Stimulated activated CD4-positive, alpha-beta T cell treated with anti-CD3 and anti-CD28 coated beads, Interleukin-4, amount 100 ng/mL, for 48 hours (primary cell): ENCODE results near the gene TMEM156.
"Not testable (repeated sequence)": the region's sequence is repeated elsewhere in the genome, so short reads cannot be mapped to it uniquely, and the experiment has no call there.

Experiments
- DNase-seq, 2 donors: peaks; one replicate each; pipeline ENCODE4 v3.0.0-alpha.2; 2020; ENCODE audit warnings: low read depth in 2 of 2

The TMEM156 gene

DNA sequence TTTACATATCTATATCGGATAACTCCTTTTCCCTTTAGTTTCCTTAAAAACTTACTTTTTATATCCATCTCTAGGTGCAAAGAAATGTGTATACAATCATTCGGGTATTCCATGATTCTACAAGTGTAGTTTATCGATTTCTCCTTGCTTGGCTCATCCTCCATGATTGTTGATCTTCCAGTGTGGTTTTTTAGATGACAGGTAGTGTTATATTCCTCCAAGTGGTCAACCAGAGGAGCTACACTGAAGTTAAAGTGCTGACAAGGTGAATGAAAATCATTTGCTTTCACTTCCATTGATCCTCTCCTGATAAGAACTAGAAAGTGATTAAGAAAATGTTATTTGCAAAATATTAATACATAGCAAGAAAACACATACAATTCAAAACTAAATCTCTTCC, 38.5 kb downstream of the TMEM156 start:
- DNase-seq: no peak

DNA sequence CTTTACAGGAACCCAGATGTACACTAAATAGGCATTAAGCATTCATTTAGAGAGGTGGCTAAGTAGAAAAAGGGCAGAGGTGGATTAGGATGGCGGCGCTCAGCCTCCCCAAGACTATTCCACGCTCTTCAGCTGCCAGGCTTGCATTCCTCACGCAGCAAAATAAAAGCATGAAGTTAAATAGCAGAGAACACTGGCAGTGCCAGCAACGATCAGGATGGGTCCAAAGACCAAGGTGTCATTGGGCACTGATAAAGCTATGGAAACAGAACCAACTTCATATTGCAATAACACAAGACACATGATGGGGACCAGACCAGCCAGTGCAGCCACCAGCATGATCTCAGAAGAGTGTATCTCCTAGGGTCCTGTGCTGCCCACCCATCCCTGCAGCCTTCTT, 42.0 kb downstream of the TMEM156 start:
- DNase-seq: no peak

DNA sequence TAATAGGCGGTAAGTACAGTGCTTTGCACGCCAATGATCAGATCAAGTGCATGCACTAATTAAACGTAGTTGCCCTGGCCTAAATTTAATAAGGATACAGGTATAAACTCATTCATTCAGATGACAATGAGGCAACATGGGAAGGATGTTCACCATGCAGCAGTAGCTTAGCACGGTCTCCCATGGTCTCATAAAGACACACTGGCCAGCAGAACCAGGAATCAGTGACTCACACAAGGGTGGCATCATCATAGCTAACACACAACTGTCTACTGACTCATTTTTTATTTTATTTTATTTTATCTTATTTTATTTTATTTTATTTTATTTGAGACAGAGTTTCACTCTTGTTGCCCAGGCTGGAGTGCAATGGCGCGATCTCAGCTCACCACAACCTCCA, 42.7 kb downstream of the TMEM156 start:
- no peak for DNase-seq

DNA sequence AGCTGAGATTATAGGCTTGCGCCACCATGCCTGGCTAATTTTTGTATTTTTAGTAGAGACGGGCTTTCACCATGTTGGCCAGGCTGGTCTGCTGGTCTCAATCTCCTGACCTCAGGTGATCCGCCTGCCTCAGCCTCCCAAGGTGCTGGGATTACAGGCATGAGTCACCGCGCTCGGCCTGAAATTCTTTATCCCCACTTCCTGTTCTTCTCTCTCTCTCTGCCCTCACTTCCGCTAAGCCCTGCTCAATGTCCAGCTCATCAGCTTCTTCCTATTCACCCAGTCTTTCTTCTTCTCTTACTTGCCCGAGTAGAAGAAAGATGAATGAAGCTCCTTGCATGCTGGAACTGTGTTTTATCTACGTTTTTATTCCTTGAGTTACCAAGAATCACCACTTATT, 43.9 kb downstream of the TMEM156 start:
- not testable (repeated sequence) for DNase-seq

DNA sequence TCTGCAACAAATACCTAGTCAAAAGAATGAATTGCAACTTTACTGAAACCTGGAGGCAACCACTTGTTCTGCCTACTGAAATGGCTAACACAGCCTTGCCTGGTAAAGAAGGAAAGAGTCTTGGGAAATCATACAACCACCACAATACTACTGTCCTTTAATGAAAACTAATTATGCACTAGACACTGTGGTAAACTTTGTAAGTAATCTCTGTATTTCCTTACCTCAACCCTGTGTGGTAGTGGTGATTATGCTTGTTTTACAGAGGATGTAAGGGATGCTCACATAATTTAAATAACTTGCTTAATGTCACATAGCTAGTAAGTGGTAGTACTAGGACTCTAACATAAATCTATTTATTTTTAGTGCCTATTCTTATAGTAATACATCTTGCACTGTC, 44.7 kb downstream of the TMEM156 start:
- no peak for DNase-seq

DNA sequence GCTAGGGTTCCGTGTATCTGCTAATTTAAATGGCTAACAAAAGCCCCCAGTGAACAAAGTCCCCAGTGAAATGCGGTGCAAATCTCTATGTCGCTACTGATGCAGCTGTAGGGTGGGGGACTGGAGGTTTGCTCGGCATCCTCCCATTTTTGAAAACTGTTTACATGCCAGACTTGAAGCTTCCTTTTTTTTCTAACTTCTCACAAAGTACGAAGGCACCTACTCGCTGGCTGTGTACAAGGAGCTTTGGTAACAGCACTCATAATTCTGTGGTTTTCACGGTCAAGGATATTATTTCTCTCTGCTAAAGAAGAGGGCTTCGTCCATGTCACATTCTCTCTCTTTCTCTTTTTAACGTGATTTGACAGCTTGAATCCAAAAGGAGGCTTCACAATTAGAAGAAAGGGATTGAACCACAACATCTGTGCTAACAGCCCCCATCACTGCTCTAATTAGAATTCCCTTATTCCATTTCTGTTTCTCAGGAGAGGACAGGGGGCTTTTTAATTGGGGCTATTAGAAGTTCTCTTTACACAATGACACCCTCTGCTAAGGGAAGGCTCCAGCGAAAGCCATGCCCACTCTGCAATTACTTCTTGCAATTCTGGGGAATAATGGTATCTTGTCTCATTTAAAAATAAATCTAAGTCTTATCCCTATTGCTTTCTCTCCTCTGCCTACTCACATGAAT, 46.7 kb downstream of the TMEM156 start:
- no peak for DNase-seq

DNA sequence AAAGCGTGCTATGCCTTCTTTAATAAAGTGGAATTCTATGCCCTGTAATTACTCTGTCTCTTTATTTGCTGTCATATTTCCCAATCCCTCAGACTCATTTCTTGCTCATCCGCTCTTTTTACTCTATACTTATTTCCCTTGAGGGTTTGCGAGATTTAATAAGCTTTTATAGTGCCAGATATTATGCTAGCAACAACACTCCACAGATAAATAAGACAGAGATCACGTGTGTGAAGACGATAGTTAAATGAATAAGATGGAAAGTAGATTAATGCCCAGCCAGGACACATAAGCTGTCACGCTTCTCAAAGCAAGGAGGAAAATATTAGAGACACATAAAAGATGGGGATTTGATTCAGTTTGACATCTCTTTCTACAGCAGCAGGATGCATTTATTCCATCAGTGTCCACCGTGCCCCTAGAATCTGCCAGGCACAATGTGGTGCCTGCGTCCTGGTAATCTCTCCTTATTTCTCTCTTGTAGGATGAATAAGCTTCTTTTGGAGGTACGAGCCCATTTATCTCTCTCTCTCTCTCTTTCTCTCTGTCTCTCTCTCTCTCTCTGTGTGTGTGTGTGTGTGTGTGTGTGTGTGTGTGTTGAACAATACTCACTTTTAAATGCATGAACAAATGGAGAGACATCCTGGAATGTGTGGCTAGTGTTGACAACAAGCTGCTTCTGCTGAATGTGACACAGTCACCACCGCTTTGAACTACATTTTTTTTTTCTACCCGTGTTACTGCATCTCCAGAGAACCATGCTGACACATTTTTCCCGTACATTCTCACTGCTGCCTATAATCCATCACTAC, 48.2 kb downstream of the TMEM156 start:
- no peak for DNase-seq

DNA sequence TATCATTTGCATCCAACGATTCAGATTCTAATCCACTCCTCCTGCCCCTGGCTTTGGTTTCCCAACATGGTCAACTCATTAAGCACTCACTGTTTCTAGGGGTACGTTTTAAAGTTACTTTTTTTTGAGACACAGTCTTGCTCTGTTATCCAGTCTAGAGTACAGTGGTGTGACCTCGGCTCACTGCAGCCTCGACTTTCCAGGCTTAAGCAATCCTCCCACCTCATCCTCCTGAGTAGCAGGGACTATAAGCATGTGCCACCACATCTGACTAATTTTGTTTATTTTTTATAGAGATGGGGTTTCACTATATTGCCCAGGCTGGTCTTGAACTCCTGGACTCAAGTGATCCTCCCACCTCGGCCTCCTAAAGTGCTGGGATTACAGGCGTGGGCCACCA, 48.9 kb downstream of the TMEM156 start:
- DNase-seq: no peak

DNA sequence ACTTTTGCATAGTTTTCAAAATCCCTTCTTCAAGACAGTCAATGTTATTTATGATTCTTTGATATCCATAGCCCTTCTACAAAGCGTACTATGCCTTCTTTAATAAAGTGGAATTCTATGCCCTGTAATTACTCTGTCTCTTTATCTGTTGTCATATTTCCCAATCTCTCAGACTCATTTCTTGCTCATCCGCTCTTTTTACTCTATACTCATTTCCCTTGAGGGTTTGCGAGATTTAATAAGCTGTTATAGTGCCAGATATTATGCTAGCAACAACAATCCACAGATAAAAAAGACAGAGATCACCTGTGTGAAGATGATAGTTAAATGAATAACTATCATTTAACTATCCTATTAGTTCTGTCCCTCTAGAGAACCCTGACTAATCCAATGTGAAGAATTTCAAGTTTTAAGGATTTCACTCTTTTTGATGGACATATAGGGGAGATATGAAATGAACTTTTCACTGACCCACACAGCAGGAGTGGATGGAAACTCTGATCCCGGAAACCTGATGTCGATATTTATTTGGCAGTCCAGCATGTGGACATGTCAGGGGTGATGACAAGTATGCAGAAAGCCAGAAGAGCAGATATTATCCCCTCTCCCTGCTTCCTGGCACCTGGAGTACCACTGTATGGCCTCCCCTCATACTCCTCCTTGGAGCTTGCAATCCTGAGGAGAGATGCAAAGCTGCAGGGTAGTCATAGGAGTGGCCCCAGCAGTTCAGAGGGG, 49.7 kb downstream of the TMEM156 start:
- no peak for DNase-seq

DNA sequence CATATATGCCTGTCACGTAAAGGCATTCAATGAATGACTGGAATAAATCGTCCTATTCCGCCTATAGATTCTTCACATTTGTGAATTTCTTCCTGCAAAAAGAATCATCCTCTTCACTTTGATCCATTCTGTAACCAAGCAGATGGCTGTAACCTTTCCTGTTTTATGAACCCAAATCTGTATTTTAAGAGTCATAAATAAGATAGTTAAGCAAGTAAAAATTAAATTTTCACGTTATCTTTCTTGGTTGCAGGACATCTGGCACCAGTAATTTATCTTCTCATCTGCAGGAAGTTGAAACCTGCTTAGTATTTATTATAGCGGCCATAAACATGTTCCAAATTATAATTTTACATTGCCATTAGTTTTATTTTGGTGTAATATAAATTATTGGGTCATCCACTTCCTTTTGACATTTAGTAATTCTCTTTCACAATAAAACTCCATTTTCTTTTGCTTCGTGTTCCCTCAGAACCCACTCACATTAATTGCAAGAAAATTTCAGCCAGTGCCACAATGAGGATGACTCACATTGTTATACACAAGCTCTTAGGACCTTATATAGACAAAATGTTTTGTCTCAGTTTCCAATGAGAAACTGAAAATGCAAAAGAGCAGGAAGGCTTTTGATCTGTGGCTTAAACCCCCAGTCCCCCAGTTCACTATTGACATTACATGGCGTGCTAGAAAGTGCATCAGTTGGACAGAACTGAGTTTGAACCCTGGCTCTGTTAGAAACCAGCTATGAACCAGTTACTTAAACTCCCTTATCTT, 51.1 kb downstream of the TMEM156 start:
- no peak for DNase-seq

DNA sequence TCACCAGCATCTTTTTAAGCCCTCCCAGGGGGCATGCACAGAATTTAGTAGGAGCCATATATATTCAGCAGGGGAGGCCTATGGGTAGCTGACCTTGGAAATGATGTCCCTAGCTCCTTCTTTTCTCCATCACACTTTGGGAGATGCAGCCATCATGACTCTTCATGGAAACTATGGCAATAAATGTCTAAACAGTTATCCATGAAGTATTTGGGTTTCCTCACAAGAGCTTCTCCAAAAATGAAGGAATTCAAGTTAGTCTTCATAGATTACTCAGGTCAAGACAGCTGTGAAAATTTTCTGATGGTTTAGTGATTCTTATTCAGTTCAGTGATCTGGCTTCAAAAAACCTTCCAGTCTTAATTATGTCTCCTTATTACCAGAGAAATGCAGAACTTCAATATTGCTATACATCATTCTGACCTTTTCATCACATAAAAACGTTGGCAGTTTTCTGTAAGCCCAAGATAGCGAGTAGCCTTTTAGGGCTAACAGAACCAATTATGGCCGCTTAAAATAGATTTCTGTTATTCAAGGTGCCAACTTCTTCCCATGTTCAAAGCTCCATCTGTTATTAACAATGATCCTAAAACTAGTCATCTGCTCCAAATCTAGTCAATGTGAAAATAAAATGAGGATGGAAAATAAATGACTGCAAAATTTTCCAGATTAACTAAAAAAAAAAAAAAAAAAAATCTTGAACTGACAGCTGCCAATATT, 52.5 kb downstream of the TMEM156 start:
- no peak for DNase-seq

DNA sequence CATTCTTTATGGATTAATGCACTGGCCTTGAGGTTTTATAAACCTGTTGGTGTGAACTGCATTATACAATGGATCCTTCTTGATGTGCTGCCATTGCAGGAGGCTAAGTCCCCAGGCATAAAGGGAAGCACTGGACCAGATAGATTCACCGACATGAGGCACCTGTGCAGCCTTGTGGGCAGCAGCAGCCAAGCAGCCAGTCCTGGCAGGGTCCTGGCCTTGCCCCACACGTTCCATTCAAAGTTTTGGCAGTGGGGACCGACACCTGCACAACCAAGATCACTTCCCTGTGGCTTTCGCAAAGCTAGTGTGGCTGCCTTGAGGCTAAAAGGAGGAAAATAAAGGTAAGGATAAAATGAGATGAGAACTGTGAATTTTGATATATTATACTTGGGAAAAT, 53.1 kb downstream of the TMEM156 start:
- DNase-seq: no peak

DNA sequence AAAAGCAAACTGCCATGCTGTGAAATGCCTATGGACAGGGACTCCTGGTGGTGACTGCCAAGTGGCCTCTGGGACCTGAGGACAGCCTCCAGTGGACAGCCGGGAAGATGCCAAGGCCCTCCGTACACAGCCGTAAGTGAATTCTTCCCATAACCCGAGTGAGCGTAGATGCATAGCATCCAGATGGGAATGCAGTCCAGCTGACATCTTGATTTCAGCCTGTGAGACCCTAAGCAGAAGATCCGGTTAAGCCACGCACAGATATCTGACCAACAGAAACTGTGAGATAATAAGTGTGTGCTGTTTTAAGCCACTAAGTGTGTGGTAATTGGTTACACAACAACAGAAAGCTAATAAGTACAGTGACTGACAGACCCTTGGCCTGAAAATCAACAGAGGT, 55.9 kb downstream of the TMEM156 start:
- DNase-seq: no peak

DNA sequence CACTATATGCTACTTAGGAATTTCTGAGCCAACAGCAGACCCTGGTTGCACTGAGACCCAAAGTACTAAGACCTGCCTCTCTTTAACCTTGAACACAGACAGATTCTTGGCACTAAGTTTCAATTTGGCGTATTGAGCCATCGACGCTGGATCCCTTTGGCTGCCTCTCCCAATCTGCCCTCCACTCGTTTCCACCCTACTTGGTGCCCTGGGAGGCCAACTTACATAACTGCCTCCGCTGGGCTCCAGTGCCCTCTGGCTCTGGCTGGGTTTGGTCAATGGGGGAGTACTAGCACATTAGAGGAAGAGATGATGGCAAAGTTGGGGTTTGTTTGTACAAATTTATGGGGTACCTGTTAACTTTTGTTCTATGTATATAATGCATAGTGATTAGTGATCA, 63.5 kb downstream of the TMEM156 start:
- DNase-seq: no peak

DNA sequence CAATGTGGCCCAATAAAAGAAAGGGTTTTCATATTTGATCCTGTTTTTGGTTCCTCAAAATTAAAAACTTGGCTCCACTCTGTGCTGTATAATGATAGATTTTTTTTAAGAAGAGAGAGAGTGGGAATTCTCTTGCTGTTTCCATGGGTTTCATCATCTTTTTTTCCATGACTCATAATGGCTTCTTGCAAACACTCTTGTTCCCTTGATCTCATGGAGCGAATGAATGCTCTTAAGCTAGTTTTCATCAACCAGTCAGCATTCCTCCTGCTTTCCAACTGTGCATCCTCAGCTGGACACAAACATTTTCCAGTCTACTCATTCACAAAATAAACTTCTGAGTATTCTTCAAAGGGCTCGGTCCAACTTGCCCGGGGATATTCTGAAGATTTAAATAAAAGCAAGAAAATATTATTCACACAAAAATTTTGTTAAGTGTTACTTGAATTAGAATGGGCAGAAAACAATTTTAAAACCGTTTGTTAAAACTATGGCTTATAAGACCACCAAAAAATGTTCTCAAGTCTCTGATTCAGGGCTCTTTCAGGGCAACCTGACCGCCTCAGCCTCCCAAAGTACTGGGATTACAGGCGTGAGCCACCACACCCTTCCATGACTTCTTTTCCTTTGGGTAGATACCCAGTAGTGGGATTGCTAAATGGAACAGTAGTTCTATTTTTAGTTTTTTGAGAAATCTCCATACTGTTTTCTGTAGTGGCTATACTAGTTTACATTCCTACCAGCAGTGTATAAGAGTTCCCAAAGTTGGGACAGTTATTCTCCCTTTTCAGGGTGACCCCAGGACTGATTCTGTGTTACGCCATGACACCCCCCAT, 64.7 kb downstream of the TMEM156 start:
- DNase-seq: no peak

DNA sequence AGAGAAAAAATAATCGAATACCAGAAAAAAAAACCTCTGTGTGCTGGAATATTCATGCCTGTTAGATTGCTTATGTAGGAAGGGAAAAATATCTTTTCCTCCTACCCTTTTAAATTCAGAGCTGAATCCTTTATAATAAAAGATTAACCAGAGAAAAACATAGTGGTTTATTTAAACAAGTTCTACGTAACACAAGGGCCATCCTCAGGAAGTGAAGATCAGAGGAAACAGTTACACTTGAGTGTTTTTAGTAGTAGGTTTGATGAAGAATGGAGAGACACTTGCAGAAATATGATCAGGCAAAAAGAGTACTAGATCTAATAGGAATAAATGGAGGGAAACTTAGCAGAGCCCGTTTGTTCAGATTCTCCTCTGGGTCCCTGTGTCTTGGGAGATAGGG, 66.3 kb downstream of the TMEM156 start:
- DNase-seq: no peak

DNA sequence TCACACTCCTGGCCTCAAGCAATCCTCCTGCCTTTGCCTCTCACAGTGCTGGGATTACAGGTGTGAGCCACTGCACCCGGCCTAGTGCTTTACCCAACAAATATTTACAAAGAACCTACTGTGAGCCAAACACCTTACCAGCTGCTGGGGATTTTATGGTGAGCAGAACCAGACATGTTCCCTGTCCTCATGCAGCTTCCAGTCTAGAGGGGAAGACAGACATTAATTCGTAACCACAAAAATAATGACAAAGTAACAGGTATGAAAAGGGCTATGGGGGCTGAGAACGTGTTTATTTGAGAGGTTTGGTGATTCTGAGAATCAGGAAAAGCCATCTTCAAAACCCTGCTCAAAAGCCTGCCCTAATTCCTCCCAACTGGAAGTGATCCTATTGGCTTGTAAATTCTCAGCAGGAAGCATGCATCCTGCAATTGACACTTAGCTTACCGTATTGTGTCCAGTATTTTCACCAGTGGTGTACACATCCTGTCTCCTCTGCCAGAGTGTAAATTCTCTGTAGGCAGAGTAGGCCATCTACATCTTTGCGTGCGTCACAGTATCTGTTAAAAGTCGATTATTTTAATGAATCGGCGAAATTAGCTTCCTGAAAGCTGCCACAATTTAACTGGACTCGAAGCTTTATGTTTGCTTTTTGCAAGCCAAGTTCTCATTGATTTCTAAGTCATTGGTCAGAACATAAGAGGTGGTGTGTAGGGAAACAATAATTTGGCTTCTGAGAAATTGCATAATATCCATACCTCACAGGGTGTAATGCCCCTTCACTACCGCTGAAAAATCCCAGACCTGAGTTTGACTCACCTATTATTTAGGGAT, 67.0 kb downstream of the TMEM156 start:
- no peak for DNase-seq

DNA sequence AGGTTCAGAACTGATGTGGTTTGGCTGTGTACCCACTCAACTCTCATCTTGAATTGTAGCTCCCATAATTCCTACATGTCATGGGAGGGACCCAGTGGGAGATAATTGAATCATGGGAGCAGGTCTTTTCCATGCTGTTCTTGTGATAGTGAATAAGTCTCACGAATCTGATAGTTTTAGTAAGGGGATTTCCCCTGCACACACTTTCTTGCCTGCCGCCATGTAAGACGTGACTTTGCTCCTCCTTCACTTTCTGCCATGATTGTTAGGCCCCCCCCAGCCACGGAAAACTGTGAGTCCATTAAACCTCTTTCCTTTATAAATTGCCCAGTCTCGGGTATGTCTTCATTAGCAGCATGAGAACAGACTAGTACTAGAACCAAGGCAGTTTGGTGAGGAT, 73.0 kb downstream of the TMEM156 start:
- not testable (repeated sequence) for DNase-seq

DNA sequence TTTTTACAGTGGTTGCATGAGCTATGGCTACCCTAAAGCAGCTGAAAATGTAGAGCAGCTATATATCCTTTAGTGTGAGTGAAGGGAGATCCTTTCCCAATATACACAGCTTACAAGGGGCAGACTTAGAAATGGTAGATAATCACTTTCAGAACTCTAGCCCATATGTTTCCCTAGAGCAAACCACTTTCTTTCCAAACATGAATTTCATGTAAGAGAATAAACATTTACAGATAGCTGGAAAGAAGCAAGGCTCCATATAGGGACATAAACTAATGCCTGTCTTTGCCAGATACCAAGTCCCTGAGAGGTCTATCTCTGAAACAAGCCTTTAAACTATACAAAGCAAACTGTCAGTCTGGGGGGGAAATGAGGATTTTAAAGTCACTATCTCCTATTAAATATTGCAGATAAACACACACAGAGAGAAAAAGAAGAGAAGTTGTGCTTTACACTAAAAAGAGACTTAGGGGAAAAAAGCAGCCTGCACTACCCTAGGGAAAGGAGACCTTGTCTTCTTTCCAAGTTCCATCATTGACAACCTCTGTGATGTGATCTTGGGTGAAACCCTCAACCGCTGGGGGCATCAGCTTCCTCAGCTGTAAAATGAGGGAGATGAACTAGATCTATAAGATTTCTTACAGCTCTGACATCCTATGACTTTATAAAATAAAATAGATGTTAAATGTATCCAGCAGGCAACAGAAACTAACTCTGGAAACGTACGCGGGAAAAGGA, 73.6 kb downstream of the TMEM156 start:
- DNase-seq: no peak
